NCI-H2081 treated with DMSO at 0.1 percent for 48 hours (cell line): ENCODE measurements around the gene MDFIC.

Source experiments
- DNase-seq: peaks from one replicate; lab custom pipeline; 2025; lab: John Stamatoyannopoulos, UW

MDFIC gene

DNA sequence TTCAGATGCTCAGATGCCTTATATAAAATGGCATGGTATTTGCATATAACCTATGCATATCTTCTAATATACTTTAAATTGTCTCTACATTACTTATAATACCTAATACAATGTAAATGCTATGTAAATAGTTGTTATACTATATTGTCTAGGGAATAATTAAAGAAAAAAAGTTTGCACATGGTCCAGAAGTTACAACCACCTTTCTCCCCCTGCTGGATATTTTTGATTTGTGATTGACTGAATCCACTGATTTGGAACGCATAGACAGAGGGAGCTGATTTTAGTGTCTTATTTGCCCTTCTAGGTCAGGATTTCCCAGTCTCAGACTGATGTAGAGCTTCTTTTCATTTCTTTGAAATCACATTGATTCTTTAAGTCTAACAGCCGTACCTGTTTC is 31.8 kb downstream of the MDFIC start:
- no peak for DNase-seq

DNA sequence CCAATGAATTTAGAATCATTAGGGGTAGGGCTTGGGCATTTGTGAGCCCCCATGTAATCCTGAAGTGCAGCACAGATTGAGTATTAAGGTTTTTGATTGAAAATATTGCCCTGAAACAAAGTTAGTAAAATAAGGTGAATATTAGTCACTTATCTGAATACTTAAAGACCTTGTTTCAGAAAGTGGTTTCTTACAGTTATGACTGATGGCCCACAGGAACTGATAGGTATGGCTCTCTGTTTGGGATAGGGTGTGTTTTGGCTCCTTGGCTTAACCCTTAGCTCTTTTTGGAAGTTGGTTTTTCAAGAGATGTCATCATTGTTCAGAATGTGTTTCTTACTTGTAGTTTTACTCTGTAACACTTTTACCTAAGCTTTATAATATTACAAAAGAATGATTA is 34.8 kb downstream of the MDFIC start:
- no peak for DNase-seq

DNA sequence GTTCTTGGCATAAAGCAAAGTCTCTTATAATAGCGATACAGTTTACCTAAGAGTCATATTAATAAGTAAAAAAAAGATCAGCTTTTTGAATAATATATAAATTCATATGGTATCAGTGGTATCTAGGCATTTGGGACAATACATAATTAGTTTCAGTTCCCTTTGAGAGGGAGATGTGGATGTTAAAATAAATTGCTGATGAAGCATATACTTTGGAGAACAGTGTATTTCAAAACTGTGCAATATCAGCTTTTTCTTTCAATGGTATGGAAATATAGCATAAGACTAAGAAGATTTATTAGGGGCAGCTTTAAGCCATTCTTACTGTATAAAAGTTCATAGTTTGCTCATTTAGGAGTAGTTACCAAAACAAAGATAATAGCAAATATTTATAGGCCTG is 35.5 kb downstream of the MDFIC start:
- no peak for DNase-seq

DNA sequence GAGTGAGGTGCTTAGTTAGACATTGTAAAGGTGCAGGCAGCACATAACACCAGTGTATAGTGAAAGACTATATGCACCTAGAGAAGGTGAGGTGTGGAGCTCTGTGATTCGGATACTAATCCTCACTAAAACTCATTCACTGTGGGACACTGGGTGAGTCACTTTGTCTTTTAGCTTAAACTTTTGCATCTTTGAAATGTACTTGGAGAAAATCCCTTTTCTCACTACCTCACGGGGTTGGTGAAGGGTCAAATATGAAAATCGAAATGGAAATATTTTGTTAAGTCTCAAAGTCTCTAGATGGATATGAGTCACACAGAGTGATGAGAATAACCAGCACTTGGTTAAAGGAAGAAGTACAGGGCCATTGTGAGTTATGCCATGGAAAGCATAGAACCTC is 38.0 kb downstream of the MDFIC start:
- DNase-seq, result no peak

DNA sequence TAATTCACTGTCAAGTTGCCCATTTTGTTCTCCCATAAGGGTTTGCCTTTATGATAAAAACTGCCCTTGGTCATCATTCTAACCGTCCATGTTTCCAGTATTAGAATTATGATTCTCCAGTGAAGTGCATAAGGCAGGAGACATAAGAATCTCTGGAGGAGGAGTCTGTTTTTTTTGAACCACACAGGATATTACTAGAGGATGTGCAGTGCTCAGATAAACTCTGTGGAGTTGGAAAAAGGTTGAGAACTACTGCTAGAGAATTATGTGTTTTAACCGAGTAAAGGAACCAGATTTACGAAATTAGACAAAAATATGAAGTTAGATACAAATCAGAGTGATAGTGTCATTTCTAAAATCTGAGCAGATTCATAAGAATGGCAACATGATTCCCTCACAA is 40.5 kb downstream of the MDFIC start:
- DNase-seq, result no peak

DNA sequence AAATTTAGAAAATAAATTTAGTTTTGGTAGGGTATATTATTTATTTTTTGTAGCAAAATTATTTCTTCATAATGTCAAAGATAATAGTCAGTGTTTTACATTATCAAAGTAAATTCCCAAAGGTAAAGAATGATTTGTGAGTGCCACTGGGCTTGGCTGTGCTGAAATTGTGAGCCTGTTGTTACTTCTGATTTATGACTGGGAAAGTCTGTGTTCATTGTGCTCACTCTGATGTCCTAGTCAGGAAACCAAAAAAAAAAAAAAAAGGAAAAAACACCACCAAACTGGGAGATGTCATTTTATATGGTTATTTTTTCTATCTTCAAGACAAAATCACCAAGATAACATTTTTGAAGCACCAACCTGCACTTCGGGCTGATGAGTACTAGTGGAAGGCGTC is 44.3 kb downstream of the MDFIC start:
- DNase-seq, result no peak

DNA sequence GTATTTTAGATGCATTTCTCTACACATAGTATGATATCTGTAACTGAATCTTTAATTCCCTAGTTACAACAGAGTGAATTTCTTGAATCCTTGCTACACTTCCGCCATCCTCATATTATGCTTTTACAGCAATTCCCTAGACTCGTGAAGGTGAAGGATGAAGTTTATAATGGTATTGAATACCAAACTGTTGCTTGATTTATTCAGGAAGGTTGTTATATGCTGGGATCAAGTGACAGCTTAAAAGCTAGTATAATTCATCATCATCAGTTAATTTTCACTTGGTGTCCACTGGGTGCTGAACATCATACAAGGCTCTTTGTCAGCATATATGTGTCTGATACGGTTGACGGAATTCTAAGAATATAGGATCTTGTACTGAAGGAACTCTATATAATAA is 47.2 kb downstream of the MDFIC start:
- DNase-seq, result no peak

DNA sequence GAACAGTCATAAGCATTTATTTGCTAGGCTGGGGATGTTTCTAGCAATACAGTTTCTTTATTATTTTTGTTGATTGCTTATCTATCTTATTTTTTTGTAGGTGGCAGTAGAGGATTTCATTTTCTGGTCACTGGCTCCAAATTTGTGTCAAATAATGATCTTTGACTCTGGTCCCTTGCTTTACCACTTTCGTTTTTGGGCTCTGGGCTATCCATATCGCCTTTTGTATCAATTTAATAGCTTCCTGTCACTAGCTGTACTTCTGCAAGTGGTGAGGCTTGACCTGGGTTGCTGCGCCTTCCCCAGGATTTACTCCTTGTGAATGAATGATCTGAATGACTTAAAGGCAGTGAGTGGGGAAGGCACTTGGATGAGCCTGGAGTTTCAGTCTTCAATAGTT is 48.4 kb downstream of the MDFIC start:
- no peak for DNase-seq

DNA sequence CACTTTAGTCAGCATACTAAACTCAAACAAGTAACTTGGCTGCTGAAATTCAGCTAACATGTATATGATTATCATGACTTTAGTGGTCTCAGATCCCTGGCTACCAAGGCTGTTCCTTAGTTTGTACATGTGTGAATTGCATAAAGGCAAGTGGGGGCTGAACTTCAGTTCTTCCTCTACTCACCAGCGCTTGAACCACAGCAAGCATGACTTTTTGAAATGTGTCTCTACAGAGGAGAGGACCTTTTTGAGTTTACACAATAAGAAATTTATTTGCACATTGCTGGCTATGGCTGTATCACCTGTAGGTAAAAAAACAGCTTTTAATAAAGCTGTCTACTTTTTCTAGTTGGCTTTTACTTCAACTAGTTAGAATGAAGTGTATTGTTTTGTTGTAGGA is 48.8 kb downstream of the MDFIC start:
- DNase-seq, result no peak

DNA sequence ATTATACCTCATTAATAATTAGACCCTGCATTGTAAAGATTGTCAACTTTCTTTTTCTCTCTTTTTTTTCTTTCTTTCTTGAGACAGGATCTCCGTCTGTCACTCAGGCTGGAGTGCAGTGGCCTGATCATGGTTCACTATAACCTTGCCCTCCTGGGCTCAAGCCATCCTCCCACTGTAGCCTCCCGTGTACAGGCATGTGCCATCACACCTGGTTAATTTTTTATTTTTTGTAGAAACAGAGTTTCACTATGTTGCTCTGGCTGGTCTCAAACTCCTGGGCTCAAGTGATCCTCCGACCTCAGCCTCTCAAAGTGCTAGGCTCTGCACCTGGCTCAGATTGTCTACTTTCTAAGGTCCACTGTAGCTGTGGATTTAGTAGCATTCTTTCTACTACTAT is 50.7 kb downstream of the MDFIC start:
- DNase-seq, result no peak

DNA sequence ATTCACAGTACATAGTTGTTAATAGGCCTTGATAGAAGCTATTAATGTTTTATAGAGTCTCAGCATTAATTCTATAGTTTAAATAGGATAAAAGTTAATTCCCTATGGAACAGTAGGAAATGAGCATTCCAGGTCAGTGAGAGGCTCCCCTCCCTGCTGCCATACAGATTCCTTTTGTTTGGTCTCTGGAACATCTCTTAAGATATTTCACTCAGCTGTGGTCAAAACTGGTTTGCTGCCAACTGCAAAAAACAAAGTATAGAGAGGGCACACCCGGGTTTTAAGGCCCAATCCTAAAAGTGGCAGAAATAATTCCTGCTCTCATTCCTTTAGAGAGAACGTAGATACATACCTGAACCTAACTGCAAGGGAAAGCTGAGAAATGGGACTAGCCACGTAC is 51.3 kb downstream of the MDFIC start:
- no peak for DNase-seq

DNA sequence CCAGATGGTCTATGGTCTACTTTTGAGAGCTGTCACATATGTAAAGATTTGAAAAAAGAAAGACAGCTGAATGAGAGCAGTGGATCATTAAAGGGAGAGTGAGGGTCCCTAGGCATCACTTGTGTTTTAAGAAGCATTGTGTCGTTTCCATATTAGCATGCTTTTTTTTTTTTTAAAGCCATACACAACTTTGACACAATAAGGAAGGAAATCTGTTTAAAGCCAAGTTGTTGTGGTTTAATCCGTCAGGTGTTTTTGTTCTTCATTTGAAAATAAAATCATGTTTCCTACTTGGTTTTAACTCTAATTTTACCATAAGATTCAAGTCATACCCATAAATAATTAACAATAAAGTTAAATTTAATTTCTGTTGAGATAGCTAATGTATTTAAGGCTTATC is 53.5 kb downstream of the MDFIC start:
- no peak for DNase-seq

DNA sequence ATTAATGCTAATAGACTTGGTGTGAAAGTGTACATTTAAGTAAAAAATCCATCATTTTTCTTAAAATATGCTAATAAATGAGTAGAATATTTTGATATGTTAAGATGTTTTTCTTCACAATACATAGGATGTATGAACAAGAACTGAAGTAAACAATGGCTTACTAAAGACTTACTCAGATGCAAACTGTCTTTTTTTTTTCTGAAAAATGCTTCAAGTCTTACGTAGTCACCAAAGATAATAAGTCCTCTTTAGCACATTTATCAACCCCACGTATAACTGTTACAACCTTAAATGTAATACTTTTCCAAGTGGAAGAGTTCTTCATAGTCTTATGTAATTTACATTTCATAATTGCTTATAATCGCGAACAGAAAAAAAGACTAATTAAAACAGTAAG is 54.8 kb downstream of the MDFIC start:
- DNase-seq, result no peak

DNA sequence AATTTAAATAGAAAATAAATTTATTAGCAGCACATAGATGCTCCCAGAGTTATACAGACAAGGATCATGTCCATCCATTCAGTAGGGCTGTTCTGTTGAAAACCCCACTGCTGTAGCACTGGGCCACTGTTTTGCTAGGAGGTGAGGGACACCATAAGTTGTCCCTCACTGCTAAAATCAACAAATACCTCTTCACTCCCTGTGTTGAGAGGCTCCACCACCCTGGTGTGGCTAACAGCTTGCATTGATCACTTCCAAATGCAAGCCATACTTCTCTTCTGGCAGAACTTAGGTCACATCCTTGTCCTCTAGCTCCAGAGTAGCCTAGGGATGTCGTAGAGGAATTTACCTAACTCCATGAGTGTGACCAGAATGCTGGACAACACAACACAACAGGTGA is 55.4 kb downstream of the MDFIC start:
- DNase-seq, result no peak

DNA sequence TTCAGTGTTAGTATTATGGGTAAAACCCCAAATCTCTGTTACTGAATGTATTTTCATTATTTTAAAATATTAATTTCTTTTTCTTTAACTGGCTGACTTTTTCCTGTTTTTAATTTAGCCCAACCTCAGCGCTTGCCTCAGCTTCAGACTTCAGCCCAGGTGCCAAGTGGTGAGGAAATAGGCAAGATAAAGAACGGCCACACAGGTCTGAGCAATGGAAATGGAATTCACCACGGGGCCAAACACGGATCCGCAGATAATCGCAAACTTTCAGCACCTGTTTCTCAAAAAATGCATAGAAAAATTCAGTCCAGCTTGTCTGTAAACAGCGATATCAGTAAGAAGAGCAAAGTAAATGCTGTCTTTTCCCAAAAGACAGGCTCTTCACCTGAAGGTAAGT is 57.5 kb downstream of the MDFIC start:
- no peak for DNase-seq

DNA sequence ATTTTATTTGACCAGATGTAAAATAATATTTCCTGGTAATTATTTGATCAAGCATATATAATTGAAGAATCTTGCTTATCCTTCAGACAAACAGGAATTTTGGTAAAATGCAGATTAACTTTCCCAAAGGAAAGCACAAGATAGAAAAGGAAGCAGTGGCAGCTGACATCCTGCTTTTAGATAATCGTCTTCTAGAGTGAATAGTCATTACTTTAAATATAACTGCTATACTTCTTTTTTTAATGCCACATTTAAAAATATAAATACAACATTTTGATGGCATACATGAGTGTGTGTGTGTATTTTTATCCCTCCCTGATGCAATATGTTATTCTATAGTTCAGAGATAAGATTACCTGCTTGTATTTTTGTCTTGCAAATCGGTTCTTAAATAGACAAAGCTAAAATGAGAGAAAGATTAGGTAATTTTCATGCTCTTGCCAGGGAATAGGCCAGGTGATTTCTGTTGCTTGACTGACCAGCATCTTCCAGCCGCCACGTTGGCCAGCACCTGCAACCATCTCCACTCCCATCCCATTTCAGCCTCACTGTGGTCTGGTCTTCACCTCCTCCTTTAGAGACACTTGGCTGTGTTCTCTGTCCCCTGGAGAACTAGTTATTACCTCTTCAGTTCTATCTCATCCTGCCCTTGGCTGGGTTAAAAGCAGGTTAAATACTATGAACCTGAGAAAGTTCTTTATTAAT is 58.1 kb downstream of the MDFIC start:
- DNase-seq, result no peak

DNA sequence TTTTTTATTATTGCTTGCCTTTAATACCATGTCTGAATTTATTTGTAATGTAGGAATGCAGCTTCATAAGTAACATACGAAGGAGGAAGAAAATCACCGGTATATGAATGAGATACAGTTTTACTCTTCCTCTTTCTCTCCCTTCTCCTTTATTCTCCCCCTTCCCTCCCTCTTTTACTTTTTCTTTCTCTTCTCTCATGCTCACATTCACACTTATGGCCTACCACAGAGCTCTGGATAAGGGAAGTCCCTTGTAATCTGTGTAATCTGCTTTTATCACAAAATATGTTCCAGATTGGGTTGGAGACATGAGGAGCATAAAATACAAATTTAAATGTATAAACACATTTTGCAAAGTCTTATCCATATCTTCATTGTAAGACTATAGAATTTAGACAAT is 59.4 kb downstream of the MDFIC start:
- no peak for DNase-seq

DNA sequence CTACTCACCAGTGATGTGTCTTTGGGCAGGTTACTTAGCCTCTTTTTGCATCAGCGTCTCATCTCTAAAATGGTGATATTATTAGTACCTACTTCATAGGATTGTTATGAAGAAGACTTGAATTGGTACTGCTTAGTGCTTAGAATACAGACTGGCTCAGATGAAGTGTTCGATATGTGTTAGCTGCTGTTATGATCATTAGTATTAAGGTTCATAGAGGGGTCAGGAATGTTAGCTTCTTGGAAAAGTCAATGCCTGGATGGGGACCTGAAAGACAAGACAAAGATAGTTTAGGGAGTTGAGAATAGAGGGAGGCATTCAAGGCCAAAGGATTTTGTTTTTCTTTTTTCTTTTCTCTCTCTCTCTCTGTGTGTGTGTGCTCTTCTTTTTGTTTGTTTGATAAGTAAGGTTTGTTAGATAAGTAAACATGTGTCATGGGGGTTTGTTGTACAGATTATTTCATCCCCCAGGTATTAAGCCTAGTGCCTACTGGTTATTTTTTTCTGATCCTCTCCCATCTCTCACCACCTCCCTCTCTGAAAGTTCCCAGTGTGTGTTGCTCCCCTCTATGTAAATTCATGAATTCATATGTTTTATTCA is 63.3 kb downstream of the MDFIC start:
- no peak for DNase-seq

DNA sequence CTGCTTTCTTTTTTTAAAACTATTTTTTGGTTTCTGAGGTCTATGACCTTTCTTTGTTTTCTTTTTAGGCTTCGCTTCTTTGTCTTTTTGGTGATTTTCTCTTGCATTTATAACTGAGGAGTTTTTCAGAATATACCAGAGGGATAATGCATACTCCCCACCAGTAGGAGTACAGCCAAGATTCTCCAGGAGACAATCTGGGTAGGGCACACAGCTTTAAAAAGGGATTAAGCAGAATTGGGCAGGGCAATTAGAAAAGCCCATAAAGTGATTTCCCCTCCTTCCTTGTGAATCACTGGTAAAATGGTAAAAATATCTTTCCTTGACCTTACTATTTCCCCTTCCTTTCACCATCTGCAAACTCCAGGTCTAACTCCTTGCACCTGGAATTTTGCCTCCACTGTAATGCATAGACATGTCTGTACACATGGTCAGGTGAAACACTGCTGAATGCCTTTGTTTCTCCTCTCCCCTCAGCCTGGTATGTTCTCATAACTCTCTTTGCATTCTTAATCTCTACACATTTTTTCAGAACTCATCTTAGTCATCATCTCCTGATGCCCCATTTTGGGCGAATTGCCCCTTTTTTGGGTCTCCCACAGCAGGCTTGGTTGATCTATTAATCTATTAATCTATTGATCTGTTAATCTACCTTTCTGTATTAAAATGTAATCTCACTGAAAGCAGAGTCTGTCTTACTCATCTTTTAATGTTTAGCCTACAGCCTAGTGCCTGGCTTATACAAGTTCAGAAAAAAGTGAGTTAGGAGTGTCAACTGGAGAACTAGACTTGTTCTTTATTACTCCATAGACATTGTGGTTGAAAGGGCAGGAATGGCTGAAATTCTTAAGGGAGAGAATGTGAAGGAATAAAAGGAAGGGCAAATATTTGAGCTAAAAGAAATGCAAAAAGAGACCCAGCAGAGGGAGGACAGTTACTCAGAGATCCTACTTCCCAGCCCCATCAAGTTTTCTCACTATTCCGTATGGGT is 64.6 kb downstream of the MDFIC start:
- DNase-seq, result no peak

DNA sequence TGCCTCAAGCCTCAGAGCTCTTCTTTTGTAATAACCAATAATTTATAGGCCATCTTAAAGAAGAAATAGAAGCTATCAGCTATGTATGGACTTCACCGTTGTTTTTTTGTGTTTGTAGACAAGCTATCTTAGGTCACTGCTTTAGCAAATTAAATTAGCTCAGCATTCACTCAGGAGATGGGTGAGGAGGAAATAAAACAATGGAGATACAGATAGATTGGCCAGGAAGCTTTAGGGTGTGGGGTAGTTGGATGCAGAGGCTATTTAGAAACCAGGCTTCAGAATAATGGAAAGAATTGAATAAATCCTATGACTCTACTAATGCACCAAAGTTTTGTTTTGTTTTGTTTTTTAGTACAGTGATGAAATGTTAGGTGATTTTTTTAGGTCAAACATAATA is 66.1 kb downstream of the MDFIC start:
- DNase-seq, result no peak

DNA sequence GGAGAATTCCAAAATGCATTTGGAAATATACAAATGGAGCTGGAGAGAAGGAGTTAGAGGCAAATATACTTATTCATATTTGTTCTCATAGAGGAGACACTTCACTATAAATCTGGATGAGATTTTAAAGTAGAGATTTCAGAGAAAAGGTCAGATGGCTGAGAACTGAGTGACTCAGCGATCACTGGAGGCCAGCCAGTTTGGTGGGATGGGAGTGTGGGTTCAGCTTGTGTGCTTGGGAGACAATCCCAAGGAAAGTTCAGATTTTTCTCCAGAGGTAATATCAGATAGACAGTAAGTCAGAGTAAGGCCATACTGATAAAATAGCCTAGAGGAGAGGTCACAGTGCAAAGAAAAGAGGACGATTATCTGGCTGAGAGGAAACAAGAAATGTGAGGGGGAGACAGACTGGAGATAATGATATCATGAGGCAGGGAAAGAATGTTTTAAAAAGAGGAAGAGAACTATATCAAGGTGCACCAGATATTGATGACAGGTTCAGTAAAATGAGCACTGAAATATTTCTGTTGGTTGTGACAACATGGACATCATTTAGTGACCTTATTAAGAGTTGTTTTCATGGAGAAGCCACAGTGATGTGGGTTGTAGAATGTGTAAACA is 67.0 kb downstream of the MDFIC start:
- DNase-seq, result no peak

DNA sequence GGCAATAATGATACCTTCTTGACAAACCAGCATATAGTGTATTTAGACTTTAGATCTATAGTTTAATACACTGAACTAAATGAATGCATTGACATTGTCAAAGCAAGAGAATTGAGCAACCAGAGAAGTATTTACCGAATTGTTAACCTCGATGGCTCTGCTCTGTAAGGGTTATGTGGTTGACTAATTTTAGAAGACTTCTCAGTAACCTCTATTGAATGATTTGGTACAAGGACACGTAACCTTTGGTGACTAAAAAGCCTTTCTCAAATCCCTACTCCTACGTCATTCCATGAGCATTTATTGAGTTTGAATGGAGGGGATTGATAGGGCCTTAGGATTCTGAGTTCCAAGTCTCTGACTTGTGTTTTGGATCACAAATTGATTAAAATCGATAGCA is 67.6 kb downstream of the MDFIC start:
- no peak for DNase-seq
